Activated CD4-positive, alpha-beta T cell treated with anti-CD3 and anti-CD28 coated beads for 36 hours (primary cell): ENCODE results near the gene GAR1. TPM values are rescaled to one million over a fixed set of nuclear protein-coding genes. Genes with fewer than 3 reads are reported as not detected.

Experiments used
- ATAC-seq: fragments of 200-7000 bp; cut with Tn5 transposase; one replicate; pipeline ENCODE4 v1.10.0; 2021; ENCODE audit warnings: mild to moderate bottlenecking, moderate library complexity
- CTCF ChIA-PET: fragments of 350-600 bp; sonication (Branson Sonifier 250); formaldehyde crosslinking; loops from one replicate; lab custom pipeline; 2021; ENCODE audit warnings: antibody characterized with exemption; lab: Charles Lee
- POLR2A ChIA-PET: fragments of 350-600 bp; sonication (Branson Sonifier 250); formaldehyde crosslinking; loops from one replicate; lab custom pipeline; 2021; ENCODE audit warnings: antibody characterized with exemption, inconsistent platforms; lab: Charles Lee
- DNase-seq: peaks from one replicate; pipeline ENCODE4 v3.0.0-alpha.2; 2020
- H3K27ac Mint-ChIP-seq: one replicate; pipeline ENCODE4 v1.8.0; 2021; ENCODE audit warnings: mixed read lengths
- H3K27me3 Mint-ChIP-seq: one replicate; pipeline ENCODE4 v1.8.0; 2021; ENCODE audit warnings: mixed read lengths
- H3K36me3 Mint-ChIP-seq: one replicate; pipeline ENCODE4 v1.8.0; 2021; ENCODE audit warnings: low read depth, mixed read lengths
- H3K4me1 Mint-ChIP-seq: one replicate; pipeline ENCODE4 v1.8.0; 2021; ENCODE audit warnings: mixed read lengths
- H3K4me3 Mint-ChIP-seq: one replicate; pipeline ENCODE4 v1.8.0; 2021; ENCODE audit warnings: mild to moderate bottlenecking, moderate library complexity, mixed read lengths
- H3K9me3 Mint-ChIP-seq: one replicate; pipeline ENCODE4 v1.8.0; 2021; ENCODE audit warnings: low read depth, mixed read lengths
- intact Hi-C, 2 experiments: fragments of 100-400 bp; cut with DNase I in 1 of 2; cut with micrococcal nuclease in 1 of 2; formaldehyde crosslinking; loops; one replicate each; pipeline versions ENCODE4 v1.14.2 to v1.15.1; 2022 to 2024; cut with DNase I, micrococcal nuclease
- total RNA-seq, 2 experiments: library from RNA; stranded (reverse); gene quantifications; one replicate each; pipeline ENCODE4 v1.2.3, GENCODE V29; 2021

Gene GAR1
- total RNA-seq, 2 experiments from 2014 or later: 37.4 to 42.2 TPM

GRCh38 chr4:109810552-109811387, 4.8 kb upstream of the GAR1 start:
- DNase-seq (no peak), ATAC-seq (no peak)
- Mint-ChIP-seq H3K4me1 (peaks cover 7% of the 10 kb centered on the region), H3K27me3 (peaks cover 4% of the 10 kb centered on the region), H3K27ac (no peak overlapping the region), H3K36me3 (peaks cover 3% of the 10 kb centered on the region), H3K9me3 (no peaks in the 10 kb centered on the region), H3K4me3 (no peak overlapping the region)
- intact Hi-C loops: loop anchor here in 1 of 2 experiments (10.0 kb wide), 1 partner anchor 134 kb away; no protein-coding TSS in a partner anchor
- ChIA-PET POLR2A (no interaction called here), CTCF (interaction anchor here (0.5 to 0.6 kb wide), 2 partner anchors 10 to 308 kb away, joined by 3 read pairs; no protein-coding TSS in a partner anchor)

- Mint-ChIP-seq H3K36me3 (peaks cover 10% of the 10 kb centered on the region), H3K27me3 (peaks cover 4% of the 10 kb centered on the region), H3K4me3 (no peak overlapping the region), H3K4me1 (peaks cover 16% of the 10 kb centered on the region), H3K9me3 (no peaks in the 10 kb centered on the region), H3K27ac (no peak overlapping the region)
- POLR2A ChIA-PET: no interaction called here
- intact Hi-C loops: loop anchor here in 1 of 2 experiments (10.0 kb wide), 1 partner anchor 133 kb away; no protein-coding TSS in a partner anchor
- ATAC-seq: no peak
- DNase-seq: no peak
- CTCF ChIA-PET: interaction anchor here (0.5 kb wide), 1 partner anchor 784 kb away, joined by 3 read pairs; no protein-coding TSS in a partner anchor
Observed at GRCh38 chr4:109811707-109812106, 3.9 kb upstream of the GAR1 start.

GRCh38 chr4:109816082-109816442, 500 bp downstream of the GAR1 start:
- H3K27ac Mint-ChIP-seq: peak overlapping the region; percentile 99
- ATAC-seq (peak; percentile 5), DNase-seq (peak; percentile 68)
- H3K9me3 Mint-ChIP-seq: no peaks in the 10 kb centered on the region
- peaks cover 47% of the 10 kb centered on the region for H3K36me3 Mint-ChIP-seq
- peak overlapping the region; percentile 99 for H3K4me3 Mint-ChIP-seq
- ChIA-PET CTCF (interaction anchor here (0.9 to 2.4 kb wide), 3 partner anchors 9 to 256 kb away, joined by 4 to 9 read pairs (median 4); partner anchors contain the start of gene MCUB), POLR2A (no interaction called here)
- H3K4me1 Mint-ChIP-seq: peaks cover 55% of the 10 kb centered on the region
- intact Hi-C loops: loop anchor here (2.0 to 10.0 kb wide), 5 partner anchors 87 to 271 kb away; no protein-coding TSS in a partner anchor
- no peaks in the 10 kb centered on the region for H3K27me3 Mint-ChIP-seq

- intact Hi-C loops: loop anchor here (2.0 to 10.0 kb wide), 5 partner anchors 88 to 270 kb away; no protein-coding TSS in a partner anchor
- H3K9me3 Mint-ChIP-seq: no peaks in the 10 kb centered on the region
- H3K4me1 Mint-ChIP-seq: peaks cover 63% of the 10 kb centered on the region
- CTCF ChIA-PET: interaction anchor here (0.9 to 1.3 kb wide), 2 partner anchors 8 to 257 kb away, joined by 4 read pairs; partner anchors contain the start of gene MCUB
- H3K27me3 Mint-ChIP-seq: no peaks in the 10 kb centered on the region
- POLR2A ChIA-PET: no interaction called here
- H3K36me3 Mint-ChIP-seq: peaks cover 55% of the 10 kb centered on the region
- H3K4me3 Mint-ChIP-seq: peak overlapping the region; percentile 99
- H3K27ac Mint-ChIP-seq: peak overlapping the region; percentile 99
- DNase-seq (no peak), ATAC-seq (peak; percentile 25)
Observed at GRCh38 chr4:109816894-109817293, 1.3 kb downstream of the GAR1 start.

- peaks cover 64% of the 10 kb centered on the region for H3K36me3 Mint-ChIP-seq
Observed at GRCh38 chr4:109818268-109818667, 2.7 kb downstream of the GAR1 start.

GRCh38 chr4:109820563-109820962, 5.0 kb downstream of the GAR1 start:
- Mint-ChIP-seq H3K4me3 (peak overlapping the region; percentile 5), H3K4me1 (peaks cover 62% of the 10 kb centered on the region), H3K36me3 (peaks cover 75% of the 10 kb centered on the region), H3K27ac (peak overlapping the region; percentile 80), H3K27me3 (no peaks in the 10 kb centered on the region), H3K9me3 (no peaks in the 10 kb centered on the region)
- ChIA-PET CTCF (interaction anchor here (0.6 to 2.7 kb wide), 4 partner anchors 10 to 387 kb away, joined by 3 to 9 read pairs (median 3); partner anchors contain the start of gene SEC24B), POLR2A (interaction anchor here (0.6 kb wide), 1 partner anchor 1279 kb away, joined by 5 read pairs; no protein-coding TSS in a partner anchor)
- DNase-seq: no peak
- ATAC-seq: no peak
- intact Hi-C loops: loop anchor here (2.0 kb wide), 2 partner anchors 118 to 128 kb away; partner anchors contain the start of gene CASP6 (in 1 of the 2)

More at GRCh38 chr4:109818268-109818667, 2.7 kb downstream of the GAR1 start:
- no peaks in the 10 kb centered on the region for H3K27me3 Mint-ChIP-seq
- CTCF ChIA-PET: interaction anchor here (1.0 kb wide), 1 partner anchor 10 kb away, joined by 3 read pairs; the partner anchor contains the start of gene RRH
- no peak overlapping the region for H3K4me3 Mint-ChIP-seq
- no peaks in the 10 kb centered on the region for H3K9me3 Mint-ChIP-seq
- no peak overlapping the region for H3K27ac Mint-ChIP-seq
- intact Hi-C loops: loop anchor here (5.0 to 10.0 kb wide), 4 partner anchors 127 to 269 kb away; no protein-coding TSS in a partner anchor
- ATAC-seq (no peak), DNase-seq (no peak)
- H3K4me1 Mint-ChIP-seq: peaks cover 69% of the 10 kb centered on the region
- POLR2A ChIA-PET: no interaction called here

- peaks cover 58% of the 10 kb centered on the region for H3K4me1 Mint-ChIP-seq
- intact Hi-C loops: loop anchor here (2.0 kb wide), 2 partner anchors 118 to 128 kb away; partner anchors contain the start of gene CASP6 (in 1 of the 2)
- no peak overlapping the region for H3K4me3 Mint-ChIP-seq
- H3K27me3 Mint-ChIP-seq: no peaks in the 10 kb centered on the region
- peak overlapping the region; percentile 79 for H3K27ac Mint-ChIP-seq
- DNase-seq: no peak
- H3K9me3 Mint-ChIP-seq: no peaks in the 10 kb centered on the region
- ChIA-PET POLR2A (no interaction called here), CTCF (interaction anchor here (0.6 to 2.7 kb wide), 4 partner anchors 11 to 388 kb away, joined by 3 to 9 read pairs (median 3); partner anchors contain the start of gene SEC24B)
- peaks cover 69% of the 10 kb centered on the region for H3K36me3 Mint-ChIP-seq
- peak; percentile 80 for ATAC-seq
Observed at GRCh38 chr4:109821185-109821584, 5.6 kb downstream of the GAR1 start.

- DNase-seq (no peak), ATAC-seq (no peak)
- CTCF ChIA-PET: interaction anchor here (0.6 to 2.4 kb wide), 10 partner anchors 11 to 537 kb away, joined by 3 to 17 read pairs (median 4); partner anchors contain the start of gene GAR1
- no peak overlapping the region for H3K4me3 Mint-ChIP-seq
- H3K36me3 Mint-ChIP-seq: peaks cover 22% of the 10 kb centered on the region
- POLR2A ChIA-PET: no interaction called here
- no peak overlapping the region for H3K27ac Mint-ChIP-seq
- H3K4me1 Mint-ChIP-seq: peaks cover 8% of the 10 kb centered on the region
- intact Hi-C loops: loop anchor here (1.0 to 5.0 kb wide), 2 partner anchors 151 to 404 kb away; no protein-coding TSS in a partner anchor
- H3K27me3 Mint-ChIP-seq: no peaks in the 10 kb centered on the region
- H3K9me3 Mint-ChIP-seq: no peaks in the 10 kb centered on the region
Observed at GRCh38 chr4:109826719-109827118, 11.2 kb downstream of the GAR1 start.

GRCh38 chr4:109827672-109828071, 12.1 kb downstream of the GAR1 start, which contains the start of gene RRH:
TSS of gene RRH (plus strand) at chr4:109827972. CDS start at chr4:109828028, 56 bp downstream.
- POLR2A ChIA-PET: no interaction called here
- H3K4me1 Mint-ChIP-seq: peaks cover 4% of the 10 kb centered on the region
- peaks cover 17% of the 10 kb centered on the region for H3K36me3 Mint-ChIP-seq
- no peak within 1 kb of the TSS for H3K27ac Mint-ChIP-seq
- CTCF ChIA-PET: interaction anchor here (0.6 to 2.4 kb wide), 7 partner anchors 10 to 634 kb away, joined by 3 to 17 read pairs (median 4); no protein-coding TSS in a partner anchor
- no peaks in the 10 kb centered on the region for H3K27me3 Mint-ChIP-seq
- intact Hi-C loops: loop anchor here in 1 of 2 experiments (5.0 kb wide), 1 partner anchor 150 kb away; no protein-coding TSS in a partner anchor
- DNase-seq: no peak
- H3K9me3 Mint-ChIP-seq: no peaks in the 10 kb centered on the region
- no peak for ATAC-seq
- no peak within 1 kb of the TSS for H3K4me3 Mint-ChIP-seq

GRCh38 chr4:109833756-109834155, 18.2 kb downstream of the GAR1 start:
- no peak overlapping the region for H3K4me3 Mint-ChIP-seq
- CTCF ChIA-PET: no interaction called here
- H3K36me3 Mint-ChIP-seq: peaks cover 7% of the 10 kb centered on the region
- POLR2A ChIA-PET: no interaction called here
- DNase-seq (no peak), ATAC-seq (no peak)
- no peaks in the 10 kb centered on the region for H3K4me1 Mint-ChIP-seq
- no peaks in the 10 kb centered on the region for H3K27me3 Mint-ChIP-seq
- no peak overlapping the region for H3K27ac Mint-ChIP-seq
- intact Hi-C loops: no loop called here
- no peaks in the 10 kb centered on the region for H3K9me3 Mint-ChIP-seq

GRCh38 chr4:109836985-109837384, 21.4 kb downstream of the GAR1 start:
- intact Hi-C loops: no loop called here

More at GRCh38 chr4:109836985-109837384, 21.4 kb downstream of the GAR1 start:
- ChIA-PET POLR2A (no interaction called here), CTCF (interaction anchor here (0.6 to 1.0 kb wide), 2 partner anchors 143 to 1898 kb away, joined by 3 to 4 read pairs; no protein-coding TSS in a partner anchor)
- Mint-ChIP-seq H3K4me3 (no peak overlapping the region), H3K36me3 (peaks cover 12% of the 10 kb centered on the region), H3K9me3 (no peaks in the 10 kb centered on the region), H3K4me1 (no peaks in the 10 kb centered on the region), H3K27me3 (no peaks in the 10 kb centered on the region), H3K27ac (no peak overlapping the region)
- ATAC-seq (no peak), DNase-seq (no peak)
